ENCODE measurements around the gene TMEM127. TPM values are rescaled to one million over a fixed set of nuclear protein-coding genes. Genes with fewer than 3 reads are reported as not detected.
"Not testable (repeated sequence)": the region's sequence is repeated elsewhere in the genome, so short reads cannot be mapped to it uniquely, and the experiment has no call there.

Gene TMEM127
- 10 to 100 TPM; 17.4 to 21.2 TPM for total RNA-seq

- H3K4me1 Mint-ChIP-seq = peaks cover 27% of the 10 kb centered on the region
These were observed at the start of gene TMEM127, which contains the start of gene CIAO1 for GRCh38 chr2:96265840-96266679. TMEM127 (minus strand) TSS chr2:96265997; CDS start chr2:96265381, 616 bp downstream. CIAO1 (plus strand) TSS chr2:96266225; CDS start chr2:96266351, 126 bp downstream.

GRCh38 chr2:96315005-96315399 is 49.2 kb upstream of the TMEM127 start:
- no peak overlapping the region for H3K4me3 Mint-ChIP-seq
- H3K9me3 Mint-ChIP-seq = no peaks in the 10 kb centered on the region
- DNase-seq = no peak
- H3K27ac Mint-ChIP-seq = no peak overlapping the region
- no peaks in the 10 kb centered on the region for H3K27me3 Mint-ChIP-seq
- peaks cover 40% of the 10 kb centered on the region for H3K4me1 Mint-ChIP-seq
- peaks cover 15% of the 10 kb centered on the region for H3K36me3 Mint-ChIP-seq

More at GRCh38 chr2:96265840-96266679, at the start of gene TMEM127, which contains the start of gene CIAO1:
- Mint-ChIP-seq H3K27me3 (no peaks in the 10 kb centered on the region), H3K27ac (peak within 1 kb of the TSS; percentile 97), H3K4me3 (peak within 1 kb of the TSS; percentile 100), H3K36me3 (peaks cover 24% of the 10 kb centered on the region), H3K9me3 (no peaks in the 10 kb centered on the region)
- DNase-seq = peak; percentile 100

- no peaks in the 10 kb centered on the region for H3K9me3 Mint-ChIP-seq
- no peak overlapping the region for H3K27ac Mint-ChIP-seq
- H3K4me1 Mint-ChIP-seq = peaks cover 33% of the 10 kb centered on the region
- H3K4me3 Mint-ChIP-seq = no peak overlapping the region
- no peaks in the 10 kb centered on the region for H3K27me3 Mint-ChIP-seq
- no peak for DNase-seq
- H3K36me3 Mint-ChIP-seq = peaks cover 21% of the 10 kb centered on the region
These were observed 42.5 kb upstream of the TMEM127 start for GRCh38 chr2:96308248-96308647.

GRCh38 chr2:96306370-96306769 is 40.6 kb upstream of the TMEM127 start:
- H3K4me3 Mint-ChIP-seq = peak overlapping the region; percentile 94
- no peaks in the 10 kb centered on the region for H3K9me3 Mint-ChIP-seq
- no peak for DNase-seq
- H3K27ac Mint-ChIP-seq = peak overlapping the region; percentile 97
- H3K36me3 Mint-ChIP-seq = peaks cover 28% of the 10 kb centered on the region
- peaks cover 42% of the 10 kb centered on the region for H3K4me1 Mint-ChIP-seq
- no peaks in the 10 kb centered on the region for H3K27me3 Mint-ChIP-seq

- peaks cover 30% of the 10 kb centered on the region for H3K36me3 Mint-ChIP-seq
- no peaks in the 10 kb centered on the region for H3K27me3 Mint-ChIP-seq
- peak overlapping the region; percentile 94 for H3K4me3 Mint-ChIP-seq
- H3K9me3 Mint-ChIP-seq = no peaks in the 10 kb centered on the region
- DNase-seq = peak; percentile 8
- H3K4me1 Mint-ChIP-seq = peaks cover 46% of the 10 kb centered on the region
- H3K27ac Mint-ChIP-seq = peak overlapping the region; percentile 97
These were observed 40.1 kb upstream of the TMEM127 start for GRCh38 chr2:96305979-96306308.

GRCh38 chr2:96305091-96305978 is 39.5 kb upstream of the TMEM127 start, which contains the start of gene SNRNP200:
SNRNP200 (minus strand) TSS chr2:96305546; CDS start chr2:96305437, 109 bp downstream.
- Mint-ChIP-seq H3K4me1 (peaks cover 49% of the 10 kb centered on the region), H3K27me3 (no peaks in the 10 kb centered on the region), H3K4me3 (peak within 1 kb of the TSS; percentile 94), H3K36me3 (peaks cover 30% of the 10 kb centered on the region), H3K9me3 (no peaks in the 10 kb centered on the region), H3K27ac (peak within 1 kb of the TSS; percentile 97)
- peak; percentile 93 for DNase-seq

- peak overlapping the region; percentile 97 for H3K27ac Mint-ChIP-seq
- H3K4me3 Mint-ChIP-seq = peak overlapping the region; percentile 94
- H3K36me3 Mint-ChIP-seq = peaks cover 30% of the 10 kb centered on the region
- DNase-seq = no peak
- no peaks in the 10 kb centered on the region for H3K27me3 Mint-ChIP-seq
- H3K9me3 Mint-ChIP-seq = no peaks in the 10 kb centered on the region
- H3K4me1 Mint-ChIP-seq = peaks cover 48% of the 10 kb centered on the region
These were observed 38.8 kb upstream of the TMEM127 start for GRCh38 chr2:96304606-96305005.

GRCh38 chr2:96301865-96302264 is 36.1 kb upstream of the TMEM127 start:
- Mint-ChIP-seq H3K27me3 (no peaks in the 10 kb centered on the region), H3K4me1 (peaks cover 45% of the 10 kb centered on the region), H3K27ac (peak overlapping the region; percentile 57), H3K9me3 (no peaks in the 10 kb centered on the region), H3K36me3 (peaks cover 41% of the 10 kb centered on the region), H3K4me3 (no peak overlapping the region)
- DNase-seq = no peak

GRCh38 chr2:96296925-96297324 is 31.1 kb upstream of the TMEM127 start:
- peaks cover 29% of the 10 kb centered on the region for H3K36me3 Mint-ChIP-seq
- DNase-seq = no peak
- H3K27me3 Mint-ChIP-seq = no peaks in the 10 kb centered on the region
- H3K9me3 Mint-ChIP-seq = no peaks in the 10 kb centered on the region
- no peak overlapping the region for H3K4me3 Mint-ChIP-seq
- H3K27ac Mint-ChIP-seq = no peak overlapping the region
- H3K4me1 Mint-ChIP-seq = peaks cover 15% of the 10 kb centered on the region

- H3K4me1 Mint-ChIP-seq, DNase-seq, H3K9me3 Mint-ChIP-seq, H3K27ac Mint-ChIP-seq, H3K4me3 Mint-ChIP-seq, H3K27me3 Mint-ChIP-seq: not testable (repeated sequence)
- peaks cover 28% of the 10 kb centered on the region for H3K36me3 Mint-ChIP-seq
These were observed 28.5 kb upstream of the TMEM127 start for GRCh38 chr2:96294271-96294670.

- H3K36me3 Mint-ChIP-seq = peaks cover 34% of the 10 kb centered on the region
- H3K9me3 Mint-ChIP-seq = no peaks in the 10 kb centered on the region
- H3K4me3 Mint-ChIP-seq = no peak overlapping the region
These were observed 26.0 kb upstream of the TMEM127 start for GRCh38 chr2:96291751-96292150.

GRCh38 chr2:96287273-96287856 is 21.6 kb upstream of the TMEM127 start:
- Mint-ChIP-seq H3K4me3 (no peak overlapping the region), H3K36me3 (peaks cover 23% of the 10 kb centered on the region), H3K27ac (peak overlapping the region; percentile 11), H3K9me3 (no peaks in the 10 kb centered on the region), H3K27me3 (no peaks in the 10 kb centered on the region), H3K4me1 (no peaks in the 10 kb centered on the region)
- no peak for DNase-seq

More at GRCh38 chr2:96291751-96292150, 26.0 kb upstream of the TMEM127 start:
- Mint-ChIP-seq H3K4me1 (no peaks in the 10 kb centered on the region), H3K27me3 (no peaks in the 10 kb centered on the region), H3K27ac (no peak overlapping the region)
- DNase-seq = no peak

- Mint-ChIP-seq H3K27me3 (no peaks in the 10 kb centered on the region), H3K27ac (no peak overlapping the region), H3K36me3 (peaks cover 28% of the 10 kb centered on the region), H3K4me1 (peaks cover 6% of the 10 kb centered on the region), H3K4me3 (no peak overlapping the region), H3K9me3 (no peaks in the 10 kb centered on the region)
- no peak for DNase-seq
These were observed 11.1 kb upstream of the TMEM127 start for GRCh38 chr2:96276787-96277499.

GRCh38 chr2:96274355-96275056 is 8.7 kb upstream of the TMEM127 start:
- H3K4me1 Mint-ChIP-seq = peaks cover 6% of the 10 kb centered on the region
- H3K27me3 Mint-ChIP-seq = no peaks in the 10 kb centered on the region
- peaks cover 27% of the 10 kb centered on the region for H3K36me3 Mint-ChIP-seq
- no peaks in the 10 kb centered on the region for H3K9me3 Mint-ChIP-seq
- peak overlapping the region; percentile 56 for H3K27ac Mint-ChIP-seq
- H3K4me3 Mint-ChIP-seq = no peak overlapping the region
- no peak for DNase-seq
